HuH-7 (cell line): ENCODE measurements around the gene BBC3.

Source experiments
- DNase-seq: peaks from one replicate; pipeline ENCODE4 v3.0.0; 2011; ENCODE audit warnings: low spot score

BBC3 gene

GRCh38 chr19:47195434-47195833, 35.6 kb downstream of the BBC3 start:
- no peak for DNase-seq

GRCh38 chr19:47190167-47190727, 40.8 kb downstream of the BBC3 start:
- DNase-seq = peak; percentile 56

- no peak for DNase-seq
Measured at GRCh38 chr19:47188507-47189033, 42.4 kb downstream of the BBC3 start.

GRCh38 chr19:47187797-47188196, 43.2 kb downstream of the BBC3 start:
- DNase-seq = no peak

GRCh38 chr19:47187335-47187655, 43.7 kb downstream of the BBC3 start:
- DNase-seq = no peak

- no peak for DNase-seq
Measured at GRCh38 chr19:47186446-47187334, 44.3 kb downstream of the BBC3 start.

GRCh38 chr19:47183601-47184000, 47.4 kb downstream of the BBC3 start:
- no peak for DNase-seq

- DNase-seq = no peak
Measured at GRCh38 chr19:47179653-47180310, 51.2 kb downstream of the BBC3 start.

GRCh38 chr19:47176627-47177090, 54.3 kb downstream of the BBC3 start:
- no peak for DNase-seq

GRCh38 chr19:47176071-47176626, 54.9 kb downstream of the BBC3 start:
- no peak for DNase-seq

GRCh38 chr19:47172666-47173455, 58.1 kb downstream of the BBC3 start:
- DNase-seq = no peak
